Esophagus squamous epithelium (tissue), 5 donors: ENCODE data around the gene MRPL55. TPM values are rescaled to one million over a fixed set of nuclear protein-coding genes. Genes with fewer than 3 reads are reported as not detected.

Source experiments
- DNase-seq: peaks from one replicate; lab custom pipeline; 2025; lab: John Stamatoyannopoulos, UW
- H3K27ac ChIP-seq, 4 donors: fragments of 200-600 bp; sonication (generic); one replicate each; pipeline ENCODE4 v1.5.1; 2016 to 2019; ENCODE audit warnings: mild to moderate bottlenecking in 1 of 4
- H3K27me3 ChIP-seq, 4 donors: fragments of 200-600 bp; sonication (generic); 1 replicate in 3 of 4; 2 replicates in 1 of 4; pipeline versions ENCODE4 v1.5.1 to v1.6.0; 2017 to 2021; ENCODE audit warnings: antibody characterized with exemption in 1 of 4
- H3K36me3 ChIP-seq, 3 donors: fragments of 200-600 bp; sonication (generic); one replicate each; pipeline ENCODE4 v1.5.1; 2016 to 2019
- H3K4me1 ChIP-seq, 3 donors: fragments of 200-600 bp; sonication (generic); one replicate each; pipeline ENCODE4 v1.5.1; 2017 to 2019
- H3K4me3 ChIP-seq, 4 donors: fragments of 200-600 bp; sonication (generic); 1 replicate in 3 of 4; 2 replicates in 1 of 4; pipeline ENCODE4 v1.5.1; 2016 to 2019; ENCODE audit warnings: mild to moderate bottlenecking in 2 of 4, moderate library complexity in 1 of 4
- H3K9me3 ChIP-seq, 3 donors: fragments of 200-600 bp; sonication (generic); one replicate each; pipeline ENCODE4 v1.5.1; 2016 to 2019
- CTCF ChIP-seq, 6 experiments: fragments of 450-650 bp in 4 of 6; fragments of 200-600 bp in 2 of 6; sonication (generic) in 2 of 6; IDR thresholded peaks; one replicate each; pipeline ENCODE4 v1.5.1; 2016 to 2019; ENCODE audit warnings: antibody characterized with exemption in 6 of 6, mild to moderate bottlenecking in 4 of 6, moderate library complexity in 4 of 6
- POLR2A ChIP-seq, 4 donors: fragments of 450-650 bp; IDR thresholded peaks; one replicate each; pipeline ENCODE4 v1.6.1; 2017; ENCODE audit warnings: antibody characterized with exemption in 4 of 4, mild to moderate bottlenecking in 4 of 4, moderate library complexity in 3 of 4
- WGBS, 2 donors: methylation state at CpG; one replicate each; pipeline ENCODE4 v1.1.5; 2018; 5-methylcytosine and 5-hydroxymethylcytosine counted together
- intact Hi-C: fragments of 100-400 bp; cut with DNase I; formaldehyde crosslinking; loops from one replicate; pipeline ENCODE4 v1.15.0; 2022
- total RNA-seq, 4 donors: library from RNA; depleted of rRNA; stranded (reverse); fragments of >200 nt; gene quantifications; one replicate each; pipeline ENCODE4 v1.1.0, GENCODE V29; 2016
- donor health status: DM: yes; HTN: yes; CAD: no.

MRPL55 gene
- total RNA-seq, 4 donors from 2014 or later: 33.8 to 62.2 (median 51.2) TPM

DNA sequence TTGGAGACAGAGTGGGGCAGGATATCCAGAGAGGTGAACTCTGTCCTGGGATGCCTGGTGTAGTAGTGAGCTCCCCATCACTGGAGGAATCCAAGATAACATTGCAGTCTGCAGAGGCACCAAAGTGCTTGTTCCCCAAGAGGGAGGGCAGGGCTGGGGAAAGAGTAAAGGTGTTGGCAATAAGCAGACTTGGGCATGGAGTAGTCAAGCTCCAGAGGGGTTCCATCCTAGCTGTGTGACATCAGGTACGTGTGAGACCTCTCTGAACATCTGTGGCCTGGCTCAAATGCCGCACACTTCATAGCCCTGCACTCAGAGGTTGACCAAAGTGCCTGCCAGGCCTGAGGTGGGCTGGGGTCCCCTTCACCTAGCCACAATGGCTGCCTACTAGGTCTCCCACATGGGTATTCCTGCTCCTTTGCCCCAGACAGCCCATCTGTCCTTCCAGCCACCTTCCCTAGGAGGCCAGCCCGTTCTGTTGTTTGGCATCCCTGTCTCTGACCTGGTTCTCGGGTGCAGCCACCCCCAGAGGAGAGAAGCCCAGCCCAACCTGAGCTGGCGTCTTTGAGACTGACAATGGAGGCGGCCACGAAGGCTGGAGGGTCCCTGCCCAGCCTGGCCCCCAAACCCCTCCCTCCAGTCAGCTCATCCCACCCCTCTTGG is 29.4 kb downstream of the MRPL55 start:
- H3K27ac ChIP-seq: no peak overlapping the region
- peaks cover 16 to 33% (median 31%) of the 10 kb centered on the region in 3 donors for H3K4me1 ChIP-seq
- H3K9me3 ChIP-seq: no peaks in the 10 kb centered on the region
- H3K4me3 ChIP-seq: no peak overlapping the region
- H3K27me3 ChIP-seq: no peaks in the 10 kb centered on the region
- DNase-seq: no peak
- intact Hi-C loops: loop anchor here (10.0 kb wide), 1 partner anchor 295 kb away; no protein-coding TSS in a partner anchor
- no peaks in the 10 kb centered on the region for H3K36me3 ChIP-seq
- WGBS, 2 donors: 100% methylated on average over 2 to 3 of the region's 7 CpGs
- TF ChIP-seq POLR2A (IDR thresholded peaks at IDR 0.05): no peak
- no peak for TF ChIP-seq CTCF (IDR thresholded peaks at IDR 0.05)

GRCh38 chr1:228079013-228079412 is 30.1 kb downstream of the MRPL55 start:
- 90 to 91% methylated on average over 3 to 5 of the region's 7 CpGs for WGBS, 2 donors
- TF ChIP-seq POLR2A (IDR thresholded peaks at IDR 0.05) (no peak), CTCF (IDR thresholded peaks at IDR 0.05) (no peak)
- Histone ChIP-seq H3K4me3 (no peak overlapping the region), H3K27ac (no peak overlapping the region), H3K27me3 (no peaks in the 10 kb centered on the region), H3K36me3 (no peaks in the 10 kb centered on the region), H3K9me3 (no peaks in the 10 kb centered on the region), H3K4me1 (peaks cover 8 to 26% (median 24%) of the 10 kb centered on the region in 3 donors)
- DNase-seq: no peak
- intact Hi-C loops: no loop called here

GRCh38 chr1:228077565-228078330 is 31.4 kb downstream of the MRPL55 start:
- TF ChIP-seq CTCF (IDR thresholded peaks at IDR 0.05) (no peak), POLR2A (IDR thresholded peaks at IDR 0.05) (no peak)
- WGBS, 2 donors: 61 to 65% methylated on average over 4 to 6 of the region's 10 CpGs
- peaks cover 7 to 19% (median 16%) of the 10 kb centered on the region in 3 donors for H3K4me1 ChIP-seq
- intact Hi-C loops: no loop called here
- H3K36me3 ChIP-seq: no peaks in the 10 kb centered on the region
- no peak for DNase-seq
- H3K27ac ChIP-seq: no peak overlapping the region
- no peaks in the 10 kb centered on the region for H3K9me3 ChIP-seq
- H3K27me3 ChIP-seq: peaks cover 0 to 3% (median 0%) of the 10 kb centered on the region in 4 donors
- H3K4me3 ChIP-seq: no peak overlapping the region

DNA sequence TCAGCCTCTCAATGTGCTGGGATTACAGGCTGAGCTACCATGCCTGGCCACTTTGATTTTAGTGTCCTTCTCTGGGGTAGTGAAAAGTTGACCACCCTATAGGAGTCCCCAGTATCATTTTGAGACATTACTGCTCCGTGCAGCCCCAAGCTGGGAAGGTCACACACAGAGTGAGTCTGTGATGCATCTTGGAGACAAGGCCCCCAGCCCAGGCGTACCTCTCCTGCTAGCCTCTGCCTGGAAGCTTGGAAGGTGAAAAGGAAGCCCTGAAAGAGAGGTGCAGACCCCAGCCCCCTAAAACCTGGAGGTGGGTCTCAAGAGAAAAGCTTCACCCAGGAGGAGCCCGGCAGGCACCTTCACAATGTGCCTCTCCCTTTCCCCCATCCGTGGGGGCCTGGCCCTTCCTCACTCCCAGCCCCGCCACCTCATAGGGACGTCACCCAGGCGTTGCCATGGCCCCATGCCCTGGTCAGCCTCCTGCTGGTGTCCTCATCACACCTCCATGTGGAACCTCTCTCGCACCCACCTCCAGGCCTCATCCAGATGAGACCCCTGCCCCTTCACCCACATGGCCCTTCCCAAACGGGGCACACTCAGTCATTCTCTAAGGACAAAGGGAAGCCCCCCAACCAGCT is 32.2 kb downstream of the MRPL55 start:
- Histone ChIP-seq H3K4me1 (peaks cover 7 to 17% (median 16%) of the 10 kb centered on the region in 3 donors), H3K36me3 (no peaks in the 10 kb centered on the region), H3K27ac (no peak overlapping the region), H3K4me3 (no peak overlapping the region), H3K27me3 (peaks cover 0 to 11% (median 0%) of the 10 kb centered on the region in 4 donors), H3K9me3 (no peaks in the 10 kb centered on the region)
- TF ChIP-seq CTCF (IDR thresholded peaks at IDR 0.05) (no peak), POLR2A (IDR thresholded peaks at IDR 0.05) (no peak)
- DNase-seq: no peak
- intact Hi-C loops: no loop called here
- WGBS, 2 donors: 76 to 78% methylated on average over 8 of the region's 9 CpGs
